ENCODE results near the gene JUND. TPM values are rescaled to one million over a fixed set of nuclear protein-coding genes. Genes with fewer than 3 reads are reported as not detected.

Gene JUND
- total and polyA plus RNA-seq, 4 donors: 161 to 290 (median 207) TPM

DNA sequence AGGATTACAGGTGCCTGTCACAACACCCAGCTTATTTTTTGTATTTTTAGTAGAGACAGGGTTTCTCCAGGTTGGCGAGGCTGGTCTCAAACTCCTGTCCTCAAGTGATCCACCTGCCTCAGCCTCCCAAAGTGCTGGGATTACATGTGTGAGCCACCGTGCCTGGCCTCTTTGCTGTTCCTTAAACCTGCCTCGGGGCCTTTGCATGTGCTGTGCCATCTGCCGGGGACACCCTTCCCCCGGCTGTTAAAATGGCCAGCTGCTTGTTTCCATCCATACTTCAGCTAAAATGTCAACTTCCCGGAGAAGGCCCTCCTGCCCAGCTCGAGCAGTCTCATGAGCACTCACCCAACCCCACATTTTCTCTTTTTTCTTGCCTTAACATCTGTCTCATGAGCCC lies 36.1 kb downstream of the JUND start:
- no peak overlapping the region for H3K4me3 ChIP-seq
- no peak overlapping the region for H3K27ac ChIP-seq (ENCODE audit: low read depth in 1 of 2, low read length in 1 of 2)
- ATAC-seq (ENCODE audit: insufficient read depth, low FRiP score): no peak
- peaks cover 0 to 4% (median 3%) of the 10 kb centered on the region in 5 donors for H3K4me1 ChIP-seq (ENCODE audit: control insufficient read depth in 5 of 5, insufficient read depth in 5 of 5, low read length in 5 of 5)
- no peaks in the 10 kb centered on the region for H3K27me3 ChIP-seq (ENCODE audit: control insufficient read depth in 3 of 3, insufficient read depth in 3 of 3, low read length in 2 of 3)
- no peak overlapping the region for H3K9ac ChIP-seq (ENCODE audit: insufficient read depth in 1 of 2, low read length in 2 of 2)
- TF ChIP-seq CTCF (IDR thresholded peaks at IDR 0.05; ENCODE audit: control extremely low read depth, extremely low read depth): no peak
- H3K9me3 ChIP-seq (ENCODE audit: control insufficient read depth in 4 of 4, insufficient read depth in 3 of 4, low read length in 3 of 4): peaks cover 0 to 1% (median 0%) of the 10 kb centered on the region in 4 donors
- WGBS, 2 donors: 71 to 76% methylated on average over 7 of the region's 7 CpGs
- no peak for DNase-seq
- no peaks in the 10 kb centered on the region for H3K36me3 ChIP-seq (ENCODE audit: control insufficient read depth in 4 of 4, insufficient read depth in 4 of 4, low read length in 4 of 4)

- Histone ChIP-seq H3K36me3 (ENCODE audit: control insufficient read depth in 4 of 4, insufficient read depth in 4 of 4, low read length in 4 of 4) (no peaks in the 10 kb centered on the region), H3K27ac (ENCODE audit: low read depth in 1 of 2, low read length in 1 of 2) (no peak overlapping the region), H3K27me3 (ENCODE audit: control insufficient read depth in 3 of 3, insufficient read depth in 3 of 3, low read length in 2 of 3) (peaks cover 0 to 5% (median 0%) of the 10 kb centered on the region in 3 donors), H3K4me1 (ENCODE audit: control insufficient read depth in 5 of 5, insufficient read depth in 5 of 5, low read length in 5 of 5) (peaks cover 0 to 5% (median 0%) of the 10 kb centered on the region in 5 donors), H3K4me3 (no peak overlapping the region), H3K9me3 (ENCODE audit: control insufficient read depth in 4 of 4, insufficient read depth in 3 of 4, low read length in 3 of 4) (peaks cover 0 to 3% (median 0%) of the 10 kb centered on the region in 4 donors), H3K9ac (ENCODE audit: insufficient read depth in 1 of 2, low read length in 2 of 2) (no peak overlapping the region)
- DNase-seq (no peak), ATAC-seq (ENCODE audit: insufficient read depth, low FRiP score) (no peak)
- TF ChIP-seq CTCF (IDR thresholded peaks at IDR 0.05; ENCODE audit: control extremely low read depth, extremely low read depth): no peak
- WGBS, 2 donors: 37 to 39% methylated on average over 12 of the region's 12 CpGs
Measured at GRCh38 chr19:18239303-18239702, 42.1 kb downstream of the JUND start.

DNA sequence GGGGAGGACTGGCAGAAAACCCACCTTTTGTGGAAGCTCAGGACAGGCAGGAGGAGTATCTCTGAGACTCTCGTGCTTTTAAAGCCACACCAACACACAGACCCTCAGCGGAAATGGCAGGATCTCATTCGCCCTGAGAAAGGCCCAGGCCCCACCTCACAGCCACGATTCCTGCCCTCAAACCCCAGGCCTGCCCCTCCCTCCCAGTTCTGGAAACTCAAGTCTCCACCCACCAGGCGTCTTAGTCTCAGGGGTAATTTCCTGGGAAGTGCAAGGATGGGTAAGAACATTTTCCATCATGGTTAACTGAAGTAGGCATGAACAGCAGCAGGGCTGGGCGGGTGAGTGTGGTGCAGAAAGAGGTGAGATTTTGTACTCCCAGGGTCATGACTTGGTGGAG lies 47.2 kb downstream of the JUND start:
- WGBS, 2 donors: 41 to 47% methylated on average over 6 of the region's 6 CpGs
- no peaks in the 10 kb centered on the region for H3K36me3 ChIP-seq (ENCODE audit: control insufficient read depth in 4 of 4, insufficient read depth in 4 of 4, low read length in 4 of 4)
- H3K4me1 ChIP-seq (ENCODE audit: control insufficient read depth in 5 of 5, insufficient read depth in 5 of 5, low read length in 5 of 5): peaks cover 0 to 1% (median 0%) of the 10 kb centered on the region in 5 donors
- DNase-seq (no peak), ATAC-seq (ENCODE audit: insufficient read depth, low FRiP score) (no peak)
- no peak overlapping the region for H3K4me3 ChIP-seq
- H3K27ac ChIP-seq (ENCODE audit: low read depth in 1 of 2, low read length in 1 of 2): no peak overlapping the region
- no peak overlapping the region for H3K9ac ChIP-seq (ENCODE audit: insufficient read depth in 1 of 2, low read length in 2 of 2)
- H3K27me3 ChIP-seq (ENCODE audit: control insufficient read depth in 3 of 3, insufficient read depth in 3 of 3, low read length in 2 of 3): peaks cover 0 to 26% (median 4%) of the 10 kb centered on the region in 3 donors
- peaks cover 0 to 16% (median 0%) of the 10 kb centered on the region in 4 donors for H3K9me3 ChIP-seq (ENCODE audit: control insufficient read depth in 4 of 4, insufficient read depth in 3 of 4, low read length in 3 of 4)
- no peak for TF ChIP-seq CTCF (IDR thresholded peaks at IDR 0.05; ENCODE audit: control extremely low read depth, extremely low read depth)
